HepG2 (cell line): Measurements from ENCODE around the gene TRPM5. TPM values are rescaled to one million over a fixed set of nuclear protein-coding genes. Genes with fewer than 3 reads are reported as not detected.

ENCODE experiments used
- ATAC-seq: fragments of 200-7000 bp; cut with Tn5 transposase; 3 replicates; pipeline ENCODE4 v1.9.1; 2020; ENCODE audit warnings: mild to moderate bottlenecking, moderate library complexity
- BruUV-seq: library from RNA; stranded (reverse); fragments of 400-500 nt; replicated peaks from 2 replicates; lab custom pipeline; 2021; lab: Mats Ljungman, UMichigan
- CTCF ChIA-PET: fragments of 300-600 bp; formaldehyde crosslinking; extraction: SDS; loops from one replicate; lab custom pipeline; 2021; ENCODE audit warnings: low total read pairs, inconsistent platforms, low intra/inter-chr PET ratio; lab: Yijun Ruan, JAX
- POLR2A ChIA-PET: fragments of 350-600 bp; sonication (Branson Sonifier 250); formaldehyde crosslinking; loops from one replicate; lab custom pipeline; 2020; ENCODE audit warnings: antibody characterized with exemption, inconsistent platforms; lab: Yijun Ruan, JAX
- DNase-seq: peaks from one replicate; pipeline ENCODE4 v3.0.0-alpha.2; 2015; ENCODE audit warnings: low spot score
- FAIRE-seq: peaks from 3 replicates; lab custom pipeline; 2011; peaks lifted over from hg19 to GRCh38; lab: Jason Lieb, UNC
- H2AFZ ChIP-seq: one replicate; pipeline ENCODE4 v1.6.1; 2011; ENCODE audit warnings: low read length, inconsistent platforms
- H3K27ac ChIP-seq: fragments of 300-600 bp; 3 replicates; pipeline ENCODE4 v1.8.0; 2011; ENCODE audit warnings: mixed run types, mild to moderate bottlenecking, mixed read lengths, low read length, inconsistent platforms; ENCODE audit not compliant: insufficient read depth; ENCODE audit errors: extremely low read length
- H3K27me3 ChIP-seq, 2 experiments: fragments of 200-600 bp in 1 of 2; 2 replicates in 1 of 2; 3 replicates in 1 of 2; pipeline versions ENCODE4 v1.6.0 to v1.8.0; 2011; ENCODE audit warnings: low read length in 2 of 2, mild to moderate bottlenecking in 2 of 2, moderate library complexity in 2 of 2, inconsistent platforms in 1 of 2; ENCODE audit not compliant: insufficient read depth in 2 of 2, control insufficient read depth in 1 of 2
- H3K36me3 ChIP-seq, 2 experiments: fragments of 200-600 bp in 1 of 2; replicated peaks in 1 of 2; 2 replicates in 1 of 2; 3 replicates in 1 of 2; pipeline versions ENCODE4 v1.5.1 to v1.8.0; 2011; ENCODE audit warnings: low read length in 2 of 2, inconsistent platforms in 1 of 2; ENCODE audit not compliant: insufficient read depth in 2 of 2, control insufficient read depth in 1 of 2
- H3K4me1 ChIP-seq: 2 replicates; pipeline ENCODE4 v1.5.1; 2012; ENCODE audit warnings: low read length, inconsistent platforms; ENCODE audit not compliant: insufficient read depth
- H3K4me2 ChIP-seq: 2 replicates; pipeline ENCODE4 v1.6.0; 2011; ENCODE audit warnings: low read depth, low read length, inconsistent platforms
- H3K4me3 ChIP-seq, 3 experiments: fragments of 200-600 bp in 1 of 3; sonication (generic), shearing (Covaris generic) in 1 of 3; replicated peaks in 1 of 3; 2 replicates each; pipeline ENCODE4 v1.5.1; 2011 to 2016; ENCODE audit warnings: low read length in 3 of 3, inconsistent platforms in 2 of 3, low read depth in 2 of 3, mild to moderate bottlenecking in 2 of 3, control low read depth in 1 of 3, mixed read lengths in 1 of 3; ENCODE audit not compliant: insufficient read depth in 1 of 3
- H3K79me2 ChIP-seq: one replicate; pipeline ENCODE4 v1.6.1; 2011; ENCODE audit warnings: low read length, inconsistent platforms; ENCODE audit not compliant: insufficient read depth
- H3K9ac ChIP-seq: 2 replicates; pipeline ENCODE4 v1.6.0; 2011; ENCODE audit warnings: mild to moderate bottlenecking, low read depth, low read length, inconsistent platforms; ENCODE audit not compliant: insufficient read depth
- H3K9me3 ChIP-seq: 2 replicates; pipeline ENCODE4 v1.5.1; 2012; ENCODE audit warnings: mild to moderate bottlenecking, low read length
- H4K20me1 ChIP-seq: 2 replicates; pipeline ENCODE4 v1.6.0; 2011; ENCODE audit warnings: inconsistent platforms, mild to moderate bottlenecking, low read length, moderate library complexity; ENCODE audit not compliant: insufficient read depth
- MNT ChIP-seq: fragments of 450-650 bp; IDR thresholded peaks from 2 replicates; pipeline ENCODE4 v1.6.1; 2016
- ZNF646 ChIP-seq: sonication (generic); formaldehyde crosslinking; IDR thresholded peaks from 2 replicates; pipeline ENCODE4 v1.9.0; 2021; ENCODE audit warnings: mild to moderate bottlenecking, missing genetic modification reagents
- whole genome bisulfite sequencing: methylation state at CpG from one replicate; pipeline ENCODE4 v1.1.6; 2017; ENCODE audit warnings: low lambda C conversion rate; 5-methylcytosine and 5-hydroxymethylcytosine counted together
- in situ Hi-C: cut with HindIII; loops from 2 replicates; pipeline ENCODE4 v1.10.0; 2017; ENCODE audit warnings: low pct_unique_long_range_greater_than_20kb; ENCODE audit not compliant: extremely low pct_ligation_motif_present
- intact Hi-C: fragments of 100-400 bp; cut with micrococcal nuclease; formaldehyde crosslinking; loops from one replicate; pipeline ENCODE4 v1.10.0; 2022; ENCODE audit not compliant: unreplicated experiment
- polyA plus RNA-seq, 8 experiments: library from polyadenylated mRNA; depleted of rRNA in 3 of 8; stranded (reverse) in 7 of 8; unstranded in 1 of 8; fragments of >200 nt; fragmentation: Illumina TruSeq in 4 of 8; extraction: Trizol in 4 of 8; gene quantifications; 2 replicates each; pipeline versions ENCODE4 v1.2.1 to v1.2.3, GENCODE V29; 2011 to 2016; ENCODE audit warnings: low read depth in 4 of 8, missing spikeins in 1 of 8, mixed read lengths in 1 of 8; ENCODE audit not compliant: insufficient read depth in 1 of 8
- total RNA-seq, 5 experiments: library from RNA; depleted of rRNA; stranded (reverse); fragments of >200 nt; fragmentation: Illumina TruSeq; extraction: Trizol; gene quantifications; 2 replicates each; pipeline ENCODE4 v1.2.3, GENCODE V29; 2016; ENCODE audit warnings: low read depth in 1 of 5

TRPM5 gene
- total and polyA plus RNA-seq, 2 of the 13 experiments (the other 11 are each of a cell fraction or from before 2014, with no cell fraction given), result 0.12 TPM; not detected in 1

- ATAC-seq (no peak), DNase-seq (no peak)
- 38% methylated on average over 12 of the region's 19 CpGs for WGBS
- Histone ChIP-seq H3K36me3 (no peaks in the 10 kb centered on the region), H3K27me3 (peaks cover 30 to 80% of the 10 kb centered on the region in 2 experiments)
- intact Hi-C loops, result no loop called here
- in situ Hi-C loops, result no loop called here
- TF ChIP-seq ZNF646, result no peak
- TF ChIP-seq MNT, result 0 out of 2 replicates have a peak, but pooled peaks have one; percentile 10
- TF ChIP-seq, all 625 proteins: peak for 1
- no peaks in the 10 kb centered on the region for H3K79me2 ChIP-seq
- H3K4me3 ChIP-seq, result no peak overlapping the region
- no peak for FAIRE-seq
- no peak overlapping the region for H3K4me2 ChIP-seq
- H4K20me1 ChIP-seq, result no peaks in the 10 kb centered on the region
- no peak overlapping the region for H3K9ac ChIP-seq
- CTCF ChIA-PET, result no interaction called here
- POLR2A ChIA-PET, result no interaction called here
- no TSS peak for BruUV-seq
- no peaks in the 10 kb centered on the region for H3K9me3 ChIP-seq
- no peak overlapping the region for H3K27ac ChIP-seq
- no peak overlapping the region for H2AFZ ChIP-seq
- H3K4me1 ChIP-seq, result no peaks in the 10 kb centered on the region
These were observed 6.2 kb upstream of the TRPM5 start for GRCh38 chr11:2450321-2451041.
